K562 (cell line): Measurements from ENCODE around the gene KLK13. TPM values are rescaled to one million over a fixed set of nuclear protein-coding genes. Genes with fewer than 3 reads are reported as not detected.

Experiments used
- ATF1 ChIP-seq, 2 experiments: fragments of 450-650 bp in 1 of 2; IDR thresholded peaks; 2 replicates each; pipeline ENCODE4 v1.6.1; 2016; ENCODE audit warnings: missing compliant biosample characterization in 1 of 2, missing genetic modification characterization in 1 of 2
- BACH1 ChIP-seq: fragments of 200-800 bp; sonication (Bioruptor generic); IDR thresholded peaks from 2 replicates; pipeline ENCODE4 v1.6.1; 2016; ENCODE audit warnings: missing genetic modification characterization, missing compliant biosample characterization
- BRCA1 ChIP-seq, 2 experiments: fragments of 450-650 bp in 1 of 2; sonication (generic) in 1 of 2; formaldehyde crosslinking in 1 of 2; IDR thresholded peaks; 2 replicates each; pipeline versions ENCODE4 v1.5.0 to v1.6.1; 2017 to 2020; ENCODE audit warnings: mild to moderate bottlenecking in 1 of 2, missing genetic modification reagents in 1 of 2
- E2F6 ChIP-seq, 2 experiments: IDR thresholded peaks; 2 replicates each; pipeline ENCODE4 v1.6.1; 2011; ENCODE audit warnings: borderline replicate concordance in 1 of 2, control low read depth in 1 of 2, low read depth in 1 of 2, low read length in 1 of 2, mild to moderate bottlenecking in 1 of 2, mixed read lengths in 1 of 2, moderate library complexity in 1 of 2; ENCODE audit not compliant: insufficient read depth in 1 of 2, insufficient read length in 1 of 2, poor library complexity in 1 of 2, severe bottlenecking in 1 of 2; ENCODE audit errors: extremely low read depth in 1 of 2
- EGR1 ChIP-seq: fragments of 450-650 bp; conservative IDR thresholded peaks from 2 replicates; pipeline ENCODE4 v1.6.1; 2017; ENCODE audit warnings: mild to moderate bottlenecking
- ESRRA ChIP-seq: fragments of 450-650 bp; IDR thresholded peaks from 2 replicates; pipeline ENCODE4 v1.6.1; 2014; ENCODE audit warnings: low read depth, mild to moderate bottlenecking, moderate library complexity, borderline replicate concordance
- ID3 ChIP-seq, 2 experiments: fragments of 250-450 bp in 1 of 2; fragments of 450-650 bp in 1 of 2; sonication (Bioruptor Pico) in 1 of 2; IDR thresholded peaks; 2 replicates each; pipeline versions ENCODE4 v1.6.1 to v1.8.0; 2016 to 2021; ENCODE audit warnings: mild to moderate bottlenecking in 2 of 2, moderate library complexity in 2 of 2, missing compliant biosample characterization in 1 of 2, missing genetic modification characterization in 1 of 2
- IRF9 ChIP-seq: fragments of 450-650 bp; IDR thresholded peaks from 2 replicates; pipeline ENCODE4 v1.6.1; 2016; ENCODE audit warnings: missing biosample characterization, missing genetic modification characterization
- JUND ChIP-seq, 2 experiments: IDR thresholded peaks; 2 replicates in 1 of 2; 3 replicates in 1 of 2; pipeline ENCODE4 v1.6.1; 2011; ENCODE audit warnings: borderline replicate concordance in 2 of 2, low read depth in 2 of 2, low read length in 2 of 2, improper control_type of control experiment in 1 of 2, missing biosample characterization in 1 of 2, missing genetic modification characterization in 1 of 2, missing genetic modification reagents in 1 of 2
- POLR2G ChIP-seq: fragments of 200-400 bp; formaldehyde crosslinking; IDR thresholded peaks from 2 replicates; pipeline ENCODE4 v1.6.1; 2017; ENCODE audit warnings: low read depth, mild to moderate bottlenecking, antibody characterized with exemption, low read length, moderate library complexity
- PURB ChIP-seq: sonication (generic); formaldehyde crosslinking; IDR thresholded peaks from 2 replicates; pipeline ENCODE4 v1.9.0; 2021; ENCODE audit warnings: low read depth, mild to moderate bottlenecking, missing genetic modification reagents
- RAD21 ChIP-seq, 2 experiments: fragments of 250-450 bp in 1 of 2; fragments of 450-650 bp in 1 of 2; sonication (Bioruptor Pico) in 1 of 2; formaldehyde crosslinking in 1 of 2; IDR thresholded peaks in 1 of 2; conservative IDR thresholded peaks in 1 of 2; 2 replicates each; pipeline versions ENCODE4 v1.4.0 to v1.8.0; 2020 to 2022; ENCODE audit warnings: mild to moderate bottlenecking in 2 of 2, moderate library complexity in 1 of 2
- SMARCA4 ChIP-seq: fragments of 450-650 bp; IDR thresholded peaks from 2 replicates; pipeline ENCODE4 v1.6.1; 2016
- ZC3H11A ChIP-seq: IDR thresholded peaks from 2 replicates; pipeline ENCODE4 v1.6.1; 2012; ENCODE audit warnings: low read depth, low read length, improper control_type of control experiment
- ZFP30 ChIP-seq: fragments of 250-450 bp; sonication (Bioruptor Pico); IDR thresholded peaks from 2 replicates; pipeline ENCODE4 v1.8.0; 2022; ENCODE audit warnings: moderate library complexity, mild to moderate bottlenecking, inconsistent platforms, borderline replicate concordance
- ZMIZ1 ChIP-seq, 2 experiments: fragments of 150-350 bp in 1 of 2; IDR thresholded peaks; 2 replicates each; pipeline ENCODE4 v1.6.1; 2012 to 2016; ENCODE audit warnings: low read depth in 2 of 2, low read length in 2 of 2, mild to moderate bottlenecking in 1 of 2, moderate library complexity in 1 of 2
- ZNF717 ChIP-seq: fragments of 250-450 bp; sonication (Bioruptor Pico); IDR thresholded peaks from 2 replicates; pipeline ENCODE4 v1.5.0; 2021
- ZNF764 ChIP-seq: fragments of 250-450 bp; sonication (Bioruptor Pico); IDR thresholded peaks from 2 replicates; pipeline ENCODE4 v1.4.0; 2020; ENCODE audit warnings: low read depth, mild to moderate bottlenecking, moderate library complexity
- polyA plus RNA-seq, 8 experiments: library from polyadenylated mRNA; depleted of rRNA in 4 of 8; stranded (reverse) in 5 of 8; unstranded in 3 of 8; fragments of >200 nt; fragmentation: Nextera tagmentation in 2 of 8; fragmentation: Illumina TruSeq in 1 of 8; extraction: Ambion mirVana in 2 of 8; extraction: Trizol in 1 of 8; gene quantifications; 2 replicates each; pipeline versions ENCODE4 v1.2.1 to v1.2.3, GENCODE V29; 2011 to 2014; ENCODE audit warnings: inconsistent platforms in 1 of 8, missing spikeins in 1 of 8
- total RNA-seq, 7 experiments: library from RNA; depleted of rRNA in 6 of 7; stranded (reverse); fragments of >200 nt in 6 of 7; fragmentation: Illumina TruSeq in 2 of 7; extraction: Trizol in 2 of 7; gene quantifications; 2 replicates each; pipeline versions ENCODE4 v1.2.1 to v1.2.3, GENCODE V29; 2011 to 2021; ENCODE audit warnings: low replicate concordance in 1 of 7

KLK13 gene
- total and polyA plus RNA-seq, 9 of the 15 experiments (the other 6 are each of a cell fraction or from before 2014, with no cell fraction given), result 0.72 to 9.0 (median 2.3) TPM

GRCh38 chr19:51108066-51108804 is 43.3 kb upstream of the KLK13 start, which contains the start of gene CTU1 (continued):
- TF ChIP-seq E2F6 (IDR thresholded peaks at IDR 0.05; ENCODE audit: borderline replicate concordance in 1 of 2, extremely low read depth in 1 of 2, insufficient read depth in 1 of 2, insufficient read length in 1 of 2, low read depth in 1 of 2, low read length in 1 of 2, poor library complexity in 1 of 2, severe bottlenecking in 1 of 2) (peak; percentile 13 to 15), ATF1 (CRISPR knock-in tag; IDR thresholded peaks at IDR 0.05) (no peak), ATF1 (tag; IDR thresholded peaks at IDR 0.05) (peak; percentile 75), BACH1 (tag) (peak; percentile 41; the same call in 1 of the 2 replicates), ZNF717 (no peak), RAD21 (CRISPR knock-in tag; conservative IDR thresholded peaks at IDR 0.05 in 1 of 2, IDR thresholded peaks at IDR 0.05 in 1 of 2) (no peak), BRCA1 (IDR thresholded peaks at IDR 0.05) (no peak), BRCA1 (CRISPR knock-in tag; IDR thresholded peaks at IDR 0.05) (no peak), IRF9 (tag) (no peak), SMARCA4 (no peak), POLR2G (peak; percentile 92), EGR1 (peak; percentile 40), ESRRA (0 out of 2 replicates have a peak, but pooled peaks have one; percentile 27), ID3 (CRISPR knock-in tag; IDR thresholded peaks at IDR 0.05) (no peak), ID3 (tag; IDR thresholded peaks at IDR 0.05) (no peak), JUND (IDR thresholded peaks at IDR 0.05; ENCODE audit: borderline replicate concordance, low read depth, low read length) (peak; percentile 73), JUND (tag; IDR thresholded peaks at IDR 0.05; ENCODE audit: borderline replicate concordance, low read depth, low read length) (peak; percentile 42; the same call in 1 of the 3 replicates), PURB (CRISPR knock-in tag) (no peak), ZFP30 (CRISPR knock-in tag) (no peak), ZMIZ1 (IDR thresholded peaks at IDR 0.05; ENCODE audit: low read depth in 2 of 2, low read length in 2 of 2) (no peak), ZNF764 (CRISPR knock-in tag) (no peak), ZC3H11A (no peak)
